T-cell (primary cell): ENCODE measurements around the gene VSIR. TPM values are rescaled to one million over a fixed set of nuclear protein-coding genes. Genes with fewer than 3 reads are reported as not detected.

ENCODE experiments used
- ATAC-seq, 4 experiments: fragments of 200-7000 bp in 3 of 4; fragments of 150-1000 bp in 1 of 4; cut with Tn5 transposase; replicated peaks in 1 of 4; 1 replicate in 3 of 4; 2 replicates in 1 of 4; pipeline ENCODE4 v1.10.0; 2021; ENCODE audit warnings: moderate library complexity in 3 of 4, mild to moderate bottlenecking in 2 of 4, moderate number of reproducible peaks in 1 of 4
- CTCF ChIA-PET, 2 donors: fragments of 300-600 bp; sonication (Branson Sonifier 250); formaldehyde crosslinking; loops; one replicate each; lab custom pipeline; 2022; ENCODE audit warnings: antibody characterized with exemption in 2 of 2; lab: Charles Lee
- POLR2A ChIA-PET, 2 donors: fragments of 300-600 bp; sonication (Branson Sonifier 250); formaldehyde crosslinking; loops; one replicate each; lab custom pipeline; 2022; ENCODE audit warnings: antibody characterized with exemption in 2 of 2; lab: Charles Lee
- DNase-seq, 35 experiments: peaks; one replicate each; pipeline versions ENCODE4 v3.0.0 to v3.0.0-alpha.2; 2013 to 2023
- H3K27ac ChIP-seq: one replicate; pipeline ENCODE4 v1.5.1; 2013; ENCODE audit warnings: low read length
- H3K27me3 ChIP-seq, 2 experiments: replicated peaks in 1 of 2; 1 replicate in 1 of 2; 2 replicates in 1 of 2; pipeline versions ENCODE4 v1.6.1 to v1.7.0; 2013; ENCODE audit warnings: low read length in 1 of 2, mixed read lengths in 1 of 2; ENCODE audit not compliant: control insufficient read depth in 2 of 2, insufficient read depth in 2 of 2; ENCODE audit errors: extremely low read depth in 1 of 2
- H3K36me3 ChIP-seq, 2 donors: 1 replicate in 1 of 2; 2 replicates in 1 of 2; pipeline versions ENCODE4 v1.6.1 to v1.7.0; 2013; ENCODE audit warnings: low read length in 1 of 2; ENCODE audit not compliant: control insufficient read depth in 2 of 2, insufficient read depth in 1 of 2; ENCODE audit errors: extremely low read depth in 1 of 2
- H3K4me1 ChIP-seq, 2 experiments: 1 replicate in 1 of 2; 2 replicates in 1 of 2; pipeline versions ENCODE4 v1.6.1 to v1.7.0; 2013; ENCODE audit warnings: low read length in 2 of 2, mixed read lengths in 1 of 2; ENCODE audit not compliant: insufficient read depth in 2 of 2, control insufficient read depth in 1 of 2; ENCODE audit errors: extremely low read depth in 1 of 2
- H3K4me3 ChIP-seq, 2 donors: 1 replicate in 1 of 2; 2 replicates in 1 of 2; pipeline versions ENCODE4 v1.5.1 to v1.7.0; 2013; ENCODE audit warnings: mild to moderate bottlenecking in 2 of 2, low read length in 1 of 2, moderate library complexity in 1 of 2; ENCODE audit not compliant: control insufficient read depth in 1 of 2; ENCODE audit errors: extremely low read depth in 1 of 2
- H3K9me3 ChIP-seq: 2 replicates; pipeline ENCODE4 v1.7.0; 2013
- H3K27ac Mint-ChIP-seq, 2 donors: one replicate each; pipeline ENCODE4 v1.8.0; 2020 to 2021; ENCODE audit warnings: mild to moderate bottlenecking in 2 of 2, mixed read lengths in 2 of 2
- H3K27me3 Mint-ChIP-seq, 2 donors: one replicate each; pipeline ENCODE4 v1.8.0; 2021 to 2022; ENCODE audit warnings: mixed read lengths in 2 of 2
- H3K36me3 Mint-ChIP-seq: one replicate; pipeline ENCODE4 v1.8.0; 2021; ENCODE audit warnings: mixed read lengths
- H3K4me1 Mint-ChIP-seq, 3 donors: one replicate each; pipeline ENCODE4 v1.8.0; 2020 to 2022; ENCODE audit warnings: mixed read lengths in 3 of 3, mild to moderate bottlenecking in 1 of 3
- H3K4me3 Mint-ChIP-seq, 3 donors: one replicate each; pipeline ENCODE4 v1.8.0; 2020 to 2022; ENCODE audit warnings: mild to moderate bottlenecking in 3 of 3, mixed read lengths in 3 of 3, moderate library complexity in 3 of 3
- H3K9me3 Mint-ChIP-seq, 3 donors: one replicate each; pipeline ENCODE4 v1.8.0; 2020 to 2022; ENCODE audit warnings: mixed read lengths in 3 of 3
- WGBS: methylation state at CpG from one replicate; pipeline ENCODE4 v1.1.5; 2013; ENCODE audit warnings: missing lambda C conversion rate; ENCODE audit not compliant: insufficient coverage; 5-methylcytosine and 5-hydroxymethylcytosine counted together
- total RNA-seq, 35 experiments: library from RNA in 6 of 35; stranded (reverse) in 6 of 35; fragments of 120-200 nt in 1 of 35; gene quantifications; one replicate each; pipeline versions ENCODE4 v1.2.1 to v1.2.4 and lab custom pipeline; 2013 to 2026

VSIR gene
- total RNA-seq, 5 donors from 2014 or later (not counting 1 experiment from before 2014, with no cell fraction given): 81.4 to 134 (median 98.3) TPM

GRCh38 chr10:71756311-71757191, 16.8 kb downstream of the VSIR start:
- no peaks in the 10 kb centered on the region for H3K9me3 ChIP-seq
- no peaks in the 10 kb centered on the region for H3K27me3 Mint-ChIP-seq
- peak in 10 of 35 experiments; percentile 27 to 75 (median 38) for DNase-seq

GRCh38 chr10:71755179-71755879, 18.0 kb downstream of the VSIR start:
- Mint-ChIP-seq H3K27ac (peak overlapping the region; percentile 93 to 98), H3K4me1 (peaks cover 83 to 93% (median 86%) of the 10 kb centered on the region in 3 donors), H3K36me3 (peaks cover 27% of the 10 kb centered on the region), H3K9me3 (no peaks in the 10 kb centered on the region), H3K4me3 (peak overlapping the region in 1 of 3 donors; percentile 66), H3K27me3 (no peaks in the 10 kb centered on the region)
- H3K36me3 ChIP-seq: peaks cover 16 to 75% of the 10 kb centered on the region in 2 donors
- H3K9me3 ChIP-seq: no peaks in the 10 kb centered on the region
- DNase-seq (no peak), ATAC-seq (no peak)
- 94% methylated on average over 13 of the region's 16 CpGs for WGBS
- H3K27me3 ChIP-seq: no peaks in the 10 kb centered on the region
- H3K4me1 ChIP-seq: peaks cover 81 to 95% of the 10 kb centered on the region in 2 experiments
- ChIA-PET CTCF (interaction anchor here in 1 of 2 donors (0.9 to 1.0 kb wide), 3 partner anchors 13 to 57 kb away, joined by 3 to 5 read pairs (median 4); partner anchors contain the start of gene VSIR), POLR2A (interaction anchor here in 1 of 2 donors (0.5 to 1.0 kb wide), 2 partner anchors 14 to 564 kb away, joined by 3 to 7 read pairs; no protein-coding TSS in a partner anchor)
- H3K4me3 ChIP-seq: no peak overlapping the region
- peak overlapping the region; percentile 93 for H3K27ac ChIP-seq

More at GRCh38 chr10:71756311-71757191, 16.8 kb downstream of the VSIR start:
- Histone ChIP-seq H3K27ac (peak overlapping the region; percentile 93), H3K4me1 (peaks cover 77 to 95% of the 10 kb centered on the region in 2 experiments), H3K36me3 (peaks cover 12 to 77% of the 10 kb centered on the region in 2 donors), H3K27me3 (no peaks in the 10 kb centered on the region), H3K4me3 (peak overlapping the region; percentile 16 to 56)
- H3K4me1 Mint-ChIP-seq: peaks cover 86 to 96% (median 89%) of the 10 kb centered on the region in 3 donors
- no peaks in the 10 kb centered on the region for H3K9me3 Mint-ChIP-seq
- peak overlapping the region; percentile 98 for H3K27ac Mint-ChIP-seq
- ChIA-PET POLR2A (interaction anchor here (0.5 to 2.0 kb wide), 7 partner anchors 8 to 563 kb away, joined by 3 to 7 read pairs (median 4); partner anchors contain the start of gene VSIR (in 1 of the 2)), CTCF (interaction anchor here (0.6 to 2.0 kb wide), 6 partner anchors 8 to 441 kb away, joined by 3 to 10 read pairs (median 5); partner anchors contain the start of gene VSIR (in 1 of the 2))
- ATAC-seq: peak; percentile 56 to 89 (median 62)
- peak overlapping the region; percentile 55 to 66 (median 62) for H3K4me3 Mint-ChIP-seq
- peaks cover 31% of the 10 kb centered on the region for H3K36me3 Mint-ChIP-seq
- WGBS: 39% methylated on average over 3 of the region's 12 CpGs

GRCh38 chr10:71754562-71754961, 18.8 kb downstream of the VSIR start:
- CTCF ChIA-PET: interaction anchor here in 1 of 2 donors (0.9 to 1.0 kb wide), 3 partner anchors 12 to 56 kb away, joined by 3 to 5 read pairs (median 4); partner anchors contain the start of gene VSIR
- no CpG with 5 or more reads among the region's 3 CpGs for WGBS
- Mint-ChIP-seq H3K27me3 (no peaks in the 10 kb centered on the region), H3K27ac (peak overlapping the region; percentile 93 to 98), H3K4me3 (peak overlapping the region in 1 of 3 donors; percentile 66), H3K9me3 (no peaks in the 10 kb centered on the region), H3K4me1 (peaks cover 88 to 97% (median 92%) of the 10 kb centered on the region in 3 donors), H3K36me3 (peaks cover 26% of the 10 kb centered on the region)
- ATAC-seq: no peak
- Histone ChIP-seq H3K27ac (peak overlapping the region; percentile 93), H3K4me1 (peaks cover 88 to 100% of the 10 kb centered on the region in 2 experiments), H3K9me3 (no peaks in the 10 kb centered on the region), H3K27me3 (no peaks in the 10 kb centered on the region), H3K36me3 (peaks cover 16 to 80% of the 10 kb centered on the region in 2 donors), H3K4me3 (no peak overlapping the region)
- POLR2A ChIA-PET: interaction anchor here in 1 of 2 donors (1.0 kb wide), 1 partner anchor 14 kb away, joined by 3 read pairs; no protein-coding TSS in a partner anchor
- no peak for DNase-seq

- no peak for ATAC-seq
- H3K9me3 ChIP-seq: no peaks in the 10 kb centered on the region
- H3K27me3 ChIP-seq: no peaks in the 10 kb centered on the region
- POLR2A ChIA-PET: no interaction called here
- Mint-ChIP-seq H3K27ac (peak overlapping the region; percentile 93 to 98), H3K9me3 (no peaks in the 10 kb centered on the region), H3K4me1 (peaks cover 94 to 97% (median 95%) of the 10 kb centered on the region in 3 donors), H3K4me3 (peak overlapping the region in 1 of 3 donors; percentile 72), H3K36me3 (peaks cover 26% of the 10 kb centered on the region), H3K27me3 (no peaks in the 10 kb centered on the region)
- peak overlapping the region; percentile 93 for H3K27ac ChIP-seq
- peaks cover 92 to 100% of the 10 kb centered on the region in 2 experiments for H3K4me1 ChIP-seq
- CTCF ChIA-PET: interaction anchor here in 1 of 2 donors (0.9 kb wide), 2 partner anchors 19 to 56 kb away, joined by 3 to 4 read pairs; partner anchors contain the start of gene VSIR
- H3K4me3 ChIP-seq: peak overlapping the region in 1 of 2 donors; percentile 28
- 49% methylated on average over 4 of the region's 8 CpGs for WGBS
- DNase-seq: no peak
- H3K36me3 ChIP-seq: peaks cover 16 to 78% of the 10 kb centered on the region in 2 donors
Observed at GRCh38 chr10:71753960-71754505, 19.3 kb downstream of the VSIR start.

GRCh38 chr10:71753091-71753959, 20.0 kb downstream of the VSIR start:
- Mint-ChIP-seq H3K4me1 (peaks cover 96 to 97% (median 96%) of the 10 kb centered on the region in 3 donors), H3K9me3 (no peaks in the 10 kb centered on the region), H3K4me3 (peak overlapping the region in 1 of 3 donors; percentile 72), H3K27me3 (no peaks in the 10 kb centered on the region), H3K36me3 (peaks cover 27% of the 10 kb centered on the region), H3K27ac (peak overlapping the region; percentile 93 to 98)
- Histone ChIP-seq H3K27ac (peak overlapping the region; percentile 93), H3K9me3 (no peaks in the 10 kb centered on the region), H3K27me3 (no peaks in the 10 kb centered on the region), H3K4me3 (peak overlapping the region in 1 of 2 donors; percentile 28), H3K36me3 (peaks cover 16 to 71% of the 10 kb centered on the region in 2 donors), H3K4me1 (peaks cover 91 to 100% of the 10 kb centered on the region in 2 experiments)
- no peak for ATAC-seq
- POLR2A ChIA-PET: no interaction called here
- peak in 4 of 35 experiments; percentile 26 to 56 (median 38) for DNase-seq
- WGBS: 88% methylated on average over 9 of the region's 15 CpGs
- CTCF ChIA-PET: interaction anchor here in 1 of 2 donors (0.6 kb wide), 1 partner anchor 19 kb away, joined by 3 read pairs; no protein-coding TSS in a partner anchor
